Ovary (tissue), 3 donors: ENCODE data around the gene RNF126.

ENCODE experiments used
- EP300 ChIP-seq: sonication (generic); formaldehyde crosslinking; IDR thresholded peaks from one replicate; pipeline ENCODE4 v1.6.1; 2017; ENCODE audit warnings: antibody characterized with exemption
- POLR2A ChIP-seq: fragments of 450-650 bp; IDR thresholded peaks from one replicate; pipeline ENCODE4 v1.6.1; 2017; ENCODE audit warnings: antibody characterized with exemption, mild to moderate bottlenecking, moderate library complexity
- TF ChIP-seq, protein P1 (sequence below), 3 donors: fragments of 450-650 bp in 2 of 3; fragments of 200-600 bp in 1 of 3; IDR thresholded peaks; one replicate each; pipeline versions ENCODE4 v1.5.1 to v1.8.0; 2016 to 2022; ENCODE audit warnings: antibody characterized with exemption in 3 of 3, mild to moderate bottlenecking in 1 of 3
- donor health status: DM: no; HTN: no; CAD: no.

DNA sequence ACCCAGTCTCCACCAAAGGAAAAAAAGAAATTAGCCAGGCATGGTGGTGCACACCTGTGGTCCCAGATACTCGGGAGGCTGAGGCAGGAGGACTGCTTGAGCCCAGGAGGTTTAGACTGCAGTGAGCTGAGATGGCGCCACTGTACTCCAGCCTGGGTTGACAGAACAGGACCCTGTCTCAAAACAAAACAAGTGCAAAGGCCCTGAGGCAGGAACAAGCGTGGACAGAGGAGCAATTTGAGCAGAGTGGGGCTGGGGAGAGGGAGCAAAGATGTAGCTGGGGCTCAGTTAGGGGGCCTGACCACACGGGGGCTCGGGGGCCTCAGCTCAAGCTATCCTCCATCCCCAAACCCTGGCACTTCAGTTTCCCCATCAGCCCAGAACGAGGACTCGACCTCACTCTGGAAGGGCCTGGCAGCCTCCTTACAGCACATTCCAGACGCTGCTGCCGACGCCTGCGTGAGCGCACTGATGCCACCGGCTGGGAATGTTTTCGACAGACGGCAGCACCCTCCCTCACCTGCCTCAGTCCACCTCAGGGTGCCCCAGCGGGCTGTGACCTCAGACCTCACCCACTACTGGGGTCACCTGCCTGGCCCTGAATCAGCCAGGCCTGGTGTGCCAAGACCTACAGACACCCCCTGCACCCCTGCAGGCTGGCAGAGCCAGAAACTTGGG is 27.9 kb downstream of the RNF126 start:
- TF ChIP-seq, protein P1, sequence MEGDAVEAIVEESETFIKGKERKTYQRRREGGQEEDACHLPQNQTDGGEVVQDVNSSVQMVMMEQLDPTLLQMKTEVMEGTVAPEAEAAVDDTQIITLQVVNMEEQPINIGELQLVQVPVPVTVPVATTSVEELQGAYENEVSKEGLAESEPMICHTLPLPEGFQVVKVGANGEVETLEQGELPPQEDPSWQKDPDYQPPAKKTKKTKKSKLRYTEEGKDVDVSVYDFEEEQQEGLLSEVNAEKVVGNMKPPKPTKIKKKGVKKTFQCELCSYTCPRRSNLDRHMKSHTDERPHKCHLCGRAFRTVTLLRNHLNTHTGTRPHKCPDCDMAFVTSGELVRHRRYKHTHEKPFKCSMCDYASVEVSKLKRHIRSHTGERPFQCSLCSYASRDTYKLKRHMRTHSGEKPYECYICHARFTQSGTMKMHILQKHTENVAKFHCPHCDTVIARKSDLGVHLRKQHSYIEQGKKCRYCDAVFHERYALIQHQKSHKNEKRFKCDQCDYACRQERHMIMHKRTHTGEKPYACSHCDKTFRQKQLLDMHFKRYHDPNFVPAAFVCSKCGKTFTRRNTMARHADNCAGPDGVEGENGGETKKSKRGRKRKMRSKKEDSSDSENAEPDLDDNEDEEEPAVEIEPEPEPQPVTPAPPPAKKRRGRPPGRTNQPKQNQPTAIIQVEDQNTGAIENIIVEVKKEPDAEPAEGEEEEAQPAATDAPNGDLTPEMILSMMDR (IDR thresholded peaks at IDR 0.05), result no peak
- no peak for TF ChIP-seq POLR2A
- TF ChIP-seq EP300, result no peak
